ENCODE data around the gene NFE2L2. TPM values are rescaled to one million over a fixed set of nuclear protein-coding genes. Genes with fewer than 3 reads are reported as not detected.

NFE2L2 gene
- polyA plus RNA-seq, 1 experiment, result 321 TPM

- Histone ChIP-seq H3K4me3 (ENCODE audit: low read depth, low read length) (no peak overlapping the region), H3K27me3 (ENCODE audit: control insufficient read depth, insufficient read depth, low read length) (no peaks in the 10 kb centered on the region), H3K27ac (ENCODE audit: low read depth, low read length) (no peak overlapping the region), H3K9me3 (ENCODE audit: control insufficient read depth, insufficient read depth, low read length) (no peaks in the 10 kb centered on the region)
- ChIA-PET POLR2A (interaction anchor here (0.5 kb wide), 1 partner anchor 46 kb away, joined by 4 read pairs; no protein-coding TSS in a partner anchor), CTCF (interaction anchor here (1.2 to 2.3 kb wide), 2 partner anchors 10 to 20 kb away, joined by 3 to 13 read pairs; no protein-coding TSS in a partner anchor)
- TF ChIP-seq CTCF (IDR thresholded peaks at IDR 0.05; ENCODE audit: low read depth, low read length), result no peak
- no peak for DNase-seq (ENCODE audit: low read depth, low spot score)
Measured at GRCh38 chr2:177285892-177286715, 21.6 kb upstream of the NFE2L2 start.

- no peak for DNase-seq (ENCODE audit: low read depth, low spot score)
- no peak for TF ChIP-seq CTCF (IDR thresholded peaks at IDR 0.05; ENCODE audit: low read depth, low read length)
- H3K4me3 ChIP-seq (ENCODE audit: low read depth, low read length), result no peak overlapping the region
- no peak overlapping the region for H3K27ac ChIP-seq (ENCODE audit: low read depth, low read length)
- POLR2A ChIA-PET, result interaction anchor here (0.6 kb wide), 1 partner anchor 30 kb away, joined by 3 read pairs; no protein-coding TSS in a partner anchor
- CTCF ChIA-PET, result interaction anchor here (2.3 kb wide), 1 partner anchor 11 kb away, joined by 13 read pairs; no protein-coding TSS in a partner anchor
- H3K9me3 ChIP-seq (ENCODE audit: control insufficient read depth, insufficient read depth, low read length), result no peaks in the 10 kb centered on the region
- no peaks in the 10 kb centered on the region for H3K27me3 ChIP-seq (ENCODE audit: control insufficient read depth, insufficient read depth, low read length)
Measured at GRCh38 chr2:177284531-177284930, 20.0 kb upstream of the NFE2L2 start.

DNA sequence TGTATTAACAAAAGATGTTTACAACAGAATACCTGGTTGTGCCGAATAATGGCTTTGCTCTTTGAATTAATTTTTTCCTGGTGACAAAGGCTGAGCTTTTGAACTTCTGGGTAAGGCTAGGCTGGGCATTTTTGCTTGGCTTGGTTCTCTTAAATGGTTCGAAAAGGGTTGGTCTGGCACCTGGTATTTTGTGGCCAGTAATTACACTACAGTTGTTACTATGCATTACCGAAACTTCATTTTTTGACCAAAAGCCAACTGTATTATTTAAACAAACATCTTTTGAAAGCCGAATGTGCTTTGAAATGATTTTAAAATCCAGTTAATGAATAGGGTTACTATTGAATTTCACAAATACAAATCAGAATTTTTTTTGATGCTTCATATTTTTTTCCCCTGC lies 19.4 kb upstream of the NFE2L2 start:
- Histone ChIP-seq H3K4me3 (ENCODE audit: low read depth, low read length) (no peak overlapping the region), H3K27ac (ENCODE audit: low read depth, low read length) (no peak overlapping the region), H3K9me3 (ENCODE audit: control insufficient read depth, insufficient read depth, low read length) (no peaks in the 10 kb centered on the region), H3K27me3 (ENCODE audit: control insufficient read depth, insufficient read depth, low read length) (no peaks in the 10 kb centered on the region)
- POLR2A ChIA-PET, result interaction anchor here (0.6 kb wide), 1 partner anchor 29 kb away, joined by 3 read pairs; no protein-coding TSS in a partner anchor
- CTCF ChIA-PET, result interaction anchor here (1.0 to 1.2 kb wide), 2 partner anchors 51 to 135 kb away, joined by 3 to 4 read pairs; no protein-coding TSS in a partner anchor
- TF ChIP-seq CTCF (IDR thresholded peaks at IDR 0.05; ENCODE audit: low read depth, low read length), result no peak
- no peak for DNase-seq (ENCODE audit: low read depth, low spot score)

DNA sequence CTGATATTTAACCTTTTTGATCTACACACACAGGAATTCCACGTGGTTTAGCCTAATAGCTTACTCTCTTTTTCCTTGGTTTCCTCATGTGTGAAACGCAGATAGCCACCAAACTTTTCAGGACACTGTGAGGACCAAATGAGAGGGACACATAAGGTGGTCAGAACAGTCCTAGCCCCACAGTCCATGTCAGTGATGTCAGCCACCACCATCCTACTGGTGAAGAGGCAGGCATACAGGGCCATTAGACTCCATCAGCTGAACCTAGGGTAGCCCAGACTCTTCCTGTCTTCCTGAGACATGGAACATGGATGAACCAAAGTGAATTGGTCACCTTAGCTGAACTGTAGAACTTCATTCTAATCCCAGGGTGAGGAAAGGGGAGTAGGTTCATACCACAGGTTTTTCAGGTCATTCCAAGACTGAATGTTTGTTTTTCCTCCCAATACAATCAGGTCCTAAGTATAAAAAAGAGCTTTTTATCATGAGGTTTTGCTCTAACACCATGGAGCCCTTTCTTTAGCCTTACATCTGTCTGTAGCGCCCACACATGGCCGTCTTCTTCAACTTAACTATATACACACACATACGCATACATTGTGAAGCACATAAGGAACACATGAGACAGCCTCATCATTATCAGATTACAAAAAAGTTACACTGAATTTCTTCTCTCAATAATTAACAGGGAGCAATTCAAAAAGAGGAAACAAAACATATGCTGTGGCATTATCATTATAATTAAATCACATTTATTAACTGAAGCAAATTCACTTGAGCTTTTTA lies 18.5 kb upstream of the NFE2L2 start:
- no peak for DNase-seq (ENCODE audit: low read depth, low spot score)
- Histone ChIP-seq H3K27ac (ENCODE audit: low read depth, low read length) (no peak overlapping the region), H3K9me3 (ENCODE audit: control insufficient read depth, insufficient read depth, low read length) (no peaks in the 10 kb centered on the region), H3K27me3 (ENCODE audit: control insufficient read depth, insufficient read depth, low read length) (no peaks in the 10 kb centered on the region), H3K4me3 (ENCODE audit: low read depth, low read length) (no peak overlapping the region)
- ChIA-PET CTCF (interaction anchor here (1.0 to 2.7 kb wide), 6 partner anchors 10 to 134 kb away, joined by 3 to 15 read pairs (median 6); no protein-coding TSS in a partner anchor), POLR2A (interaction anchor here (0.7 kb wide), 1 partner anchor 18 kb away, joined by 3 read pairs; no protein-coding TSS in a partner anchor)
- no peak for TF ChIP-seq CTCF (IDR thresholded peaks at IDR 0.05; ENCODE audit: low read depth, low read length)
